ENCODE data around the gene GNB2.
A peak's percentile ranks its signal among the peaks of the same experiment; 100 is the strongest.

The GNB2 gene

DNA sequence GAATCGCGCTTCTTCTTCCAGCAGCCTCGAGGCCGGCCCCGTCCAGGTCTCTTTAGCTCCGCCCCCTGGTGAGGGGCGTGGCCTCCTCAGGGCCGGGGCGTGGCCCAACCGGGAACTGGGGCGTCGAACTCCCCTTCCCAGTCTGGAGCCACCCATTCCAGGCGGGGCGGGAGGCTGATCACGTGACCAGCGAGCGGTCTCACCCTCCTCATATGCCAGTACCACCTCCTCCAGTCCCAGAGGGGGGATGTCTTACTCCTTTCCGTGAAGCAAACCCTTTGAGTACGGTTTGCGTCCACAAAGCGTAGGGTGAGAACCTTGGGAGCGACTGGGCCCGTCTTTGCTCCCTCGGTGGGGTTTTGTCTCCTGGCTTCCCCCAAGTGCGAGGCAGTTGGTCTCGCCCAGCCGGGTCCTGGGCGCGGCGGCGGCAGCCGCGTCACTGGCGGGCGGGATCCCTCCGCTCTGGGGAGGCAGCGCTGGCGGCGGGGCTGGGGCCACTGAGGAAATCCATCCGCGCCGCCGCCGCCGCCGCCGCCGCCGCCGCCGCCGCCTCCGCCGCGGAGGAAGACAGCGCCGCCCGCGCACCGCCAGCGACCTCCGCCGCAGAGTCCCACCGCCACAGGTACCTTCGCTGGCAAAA, at the start of gene GNB2:
Gene GNB2, plus strand, starts transcription at position 439 of the 640 bp plus-strand sequence. CDS start 2,526 bp downstream, outside the sequence.
- DNase-seq (ENCODE audit: low spot score) = peak; percentile 98
- TF ChIP-seq, protein P1, sequence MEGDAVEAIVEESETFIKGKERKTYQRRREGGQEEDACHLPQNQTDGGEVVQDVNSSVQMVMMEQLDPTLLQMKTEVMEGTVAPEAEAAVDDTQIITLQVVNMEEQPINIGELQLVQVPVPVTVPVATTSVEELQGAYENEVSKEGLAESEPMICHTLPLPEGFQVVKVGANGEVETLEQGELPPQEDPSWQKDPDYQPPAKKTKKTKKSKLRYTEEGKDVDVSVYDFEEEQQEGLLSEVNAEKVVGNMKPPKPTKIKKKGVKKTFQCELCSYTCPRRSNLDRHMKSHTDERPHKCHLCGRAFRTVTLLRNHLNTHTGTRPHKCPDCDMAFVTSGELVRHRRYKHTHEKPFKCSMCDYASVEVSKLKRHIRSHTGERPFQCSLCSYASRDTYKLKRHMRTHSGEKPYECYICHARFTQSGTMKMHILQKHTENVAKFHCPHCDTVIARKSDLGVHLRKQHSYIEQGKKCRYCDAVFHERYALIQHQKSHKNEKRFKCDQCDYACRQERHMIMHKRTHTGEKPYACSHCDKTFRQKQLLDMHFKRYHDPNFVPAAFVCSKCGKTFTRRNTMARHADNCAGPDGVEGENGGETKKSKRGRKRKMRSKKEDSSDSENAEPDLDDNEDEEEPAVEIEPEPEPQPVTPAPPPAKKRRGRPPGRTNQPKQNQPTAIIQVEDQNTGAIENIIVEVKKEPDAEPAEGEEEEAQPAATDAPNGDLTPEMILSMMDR (IDR thresholded peaks at IDR 0.05; ENCODE audit: borderline replicate concordance, control extremely low read depth, extremely low read depth, insufficient read depth, missing control alignments) = no peak
- in situ Hi-C loops (cut with MboI; ENCODE audit: low sequenced_read_pairs, unreplicated experiment) = no loop called here

DNA sequence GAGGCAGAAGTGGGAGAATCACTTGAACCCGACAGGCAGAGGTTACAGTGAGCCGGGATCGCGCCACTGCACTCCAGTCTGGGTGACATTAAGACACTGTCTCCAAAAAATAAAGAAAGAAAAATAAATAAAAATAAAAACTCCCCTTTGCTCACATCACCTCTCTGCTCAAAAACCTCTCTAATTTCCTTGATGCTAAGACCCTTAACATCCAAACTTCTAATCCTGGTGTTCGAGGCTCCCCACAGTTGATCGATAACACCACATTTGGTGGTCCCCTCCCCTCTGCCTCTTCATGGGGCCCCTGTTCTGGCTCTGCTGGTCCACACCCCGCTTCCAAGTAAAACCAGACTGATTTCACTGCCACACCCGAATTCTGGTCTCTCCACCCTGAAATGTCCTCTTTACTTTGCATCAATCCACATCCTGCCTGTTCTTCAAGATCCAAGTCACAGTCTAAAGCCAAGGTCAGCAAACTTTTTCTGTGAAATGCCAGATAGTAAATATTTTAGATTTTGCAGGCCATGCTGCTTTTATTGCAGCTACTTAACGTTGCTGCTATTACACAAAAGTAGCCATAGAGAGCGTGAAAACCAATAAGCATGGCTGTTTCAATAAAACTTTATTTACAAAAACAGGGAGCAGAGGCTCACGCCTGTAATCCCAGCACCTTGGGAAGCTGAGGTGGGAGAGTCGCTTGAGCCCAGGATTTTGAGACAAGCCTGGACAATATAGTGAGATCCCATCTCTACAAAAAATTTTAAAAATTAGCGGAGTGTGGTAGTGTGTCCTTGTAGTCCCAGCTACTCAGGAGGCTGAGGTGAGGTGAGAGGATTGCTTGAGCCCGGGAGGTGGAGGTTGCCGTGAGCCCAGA, 49.4 kb upstream of the GNB2 start:
- TF ChIP-seq, protein P1 (IDR thresholded peaks at IDR 0.05; ENCODE audit: borderline replicate concordance, control extremely low read depth, extremely low read depth, insufficient read depth, missing control alignments) = no peak

DNA sequence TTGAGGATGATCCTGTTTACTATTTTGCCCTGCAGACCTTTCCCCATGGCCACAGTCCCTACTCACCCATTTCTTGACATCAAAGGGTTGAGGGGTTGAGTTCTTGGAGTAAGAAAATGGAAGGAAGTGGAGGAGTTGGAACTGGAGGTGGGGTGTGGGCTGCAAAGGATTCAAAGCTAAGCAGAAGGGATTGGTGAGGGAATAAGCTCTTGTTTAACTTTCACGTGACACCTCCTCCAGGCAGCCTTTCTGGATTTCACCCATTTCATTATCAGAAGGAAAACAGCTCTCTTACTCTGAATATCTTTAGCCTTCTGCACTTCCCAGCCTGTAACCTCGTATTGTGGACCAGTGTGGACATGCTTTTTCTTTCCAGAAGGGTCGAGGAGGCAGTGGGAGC, 47.5 kb upstream of the GNB2 start:
- in situ Hi-C loops (cut with MboI; ENCODE audit: low sequenced_read_pairs, unreplicated experiment) = no loop called here
- TF ChIP-seq, protein P1 (IDR thresholded peaks at IDR 0.05; ENCODE audit: borderline replicate concordance, control extremely low read depth, extremely low read depth, insufficient read depth, missing control alignments) = no peak
- no peak for DNase-seq (ENCODE audit: low spot score)

More for the DNA sequence above, 49.4 kb upstream of the GNB2 start:
- no peak for DNase-seq (ENCODE audit: low spot score)
- in situ Hi-C loops (cut with MboI; ENCODE audit: low sequenced_read_pairs, unreplicated experiment) = no loop called here

- TF ChIP-seq, protein P1 (IDR thresholded peaks at IDR 0.05; ENCODE audit: borderline replicate concordance, control extremely low read depth, extremely low read depth, insufficient read depth, missing control alignments) = no peak
- in situ Hi-C loops (cut with MboI; ENCODE audit: low sequenced_read_pairs, unreplicated experiment) = no loop called here
- DNase-seq (ENCODE audit: low spot score) = peak; percentile 98
These were observed 46.9 kb upstream of the GNB2 start for GRCh38 chr7:100626530-100627237.

- in situ Hi-C loops (cut with MboI; ENCODE audit: low sequenced_read_pairs, unreplicated experiment) = no loop called here
- TF ChIP-seq, protein P1 (IDR thresholded peaks at IDR 0.05; ENCODE audit: borderline replicate concordance, control extremely low read depth, extremely low read depth, insufficient read depth, missing control alignments) = no peak
- no peak for DNase-seq (ENCODE audit: low spot score)
These were observed 46.3 kb upstream of the GNB2 start for GRCh38 chr7:100627238-100627549.

DNA sequence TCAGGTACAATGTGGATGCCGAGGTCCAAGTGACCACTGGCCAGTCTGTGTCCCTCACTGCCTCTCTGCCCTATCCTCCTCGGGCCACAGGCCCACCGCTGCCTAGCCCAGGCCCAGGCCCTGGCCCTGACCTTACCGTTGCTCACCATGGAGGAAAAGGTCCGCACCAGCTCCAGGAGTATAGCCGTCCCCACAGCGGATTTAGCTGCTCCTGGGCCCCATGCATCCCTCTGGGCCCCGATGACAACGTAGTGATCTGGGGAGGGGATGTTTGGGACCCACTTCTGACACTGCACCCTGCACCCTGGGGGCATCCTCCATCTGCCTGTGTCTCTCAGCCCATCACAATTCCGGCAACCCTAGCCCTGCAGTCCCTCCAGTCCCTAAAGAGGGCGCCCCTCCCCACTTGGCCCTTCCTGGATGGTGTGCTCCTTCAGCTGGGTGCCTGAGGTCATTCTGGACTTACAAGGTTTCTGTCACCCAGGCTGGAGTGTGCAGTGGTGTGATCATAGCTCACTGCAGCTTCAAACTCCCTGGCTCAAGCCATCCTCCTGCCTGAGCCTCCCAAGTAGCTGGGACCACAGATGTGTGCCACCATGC, 44.3 kb upstream of the GNB2 start:
- TF ChIP-seq, protein P1 (IDR thresholded peaks at IDR 0.05; ENCODE audit: borderline replicate concordance, control extremely low read depth, extremely low read depth, insufficient read depth, missing control alignments) = peak; percentile 41
- DNase-seq (ENCODE audit: low spot score) = peak; percentile 70
- in situ Hi-C loops (cut with MboI; ENCODE audit: low sequenced_read_pairs, unreplicated experiment) = no loop called here

Data from GM13976 (cell line).